ENCODE results near the gene IL10RB.

- no peak for TF ChIP-seq CTCF (IDR thresholded peaks at IDR 0.05)
- TF ChIP-seq POLR2AphosphoS5 (IDR thresholded peaks at IDR 0.05) = no peak
- no peak for TF ChIP-seq EP300 (IDR thresholded peaks at IDR 0.05)
Observed at GRCh38 chr21:33262921-33263320, 3.2 kb upstream of the IL10RB start.

All from sigmoid colon (tissue), 4 donors.